Measurements from ENCODE around the gene MEMO1.
"Not testable (repeated sequence)": the region's sequence is repeated elsewhere in the genome, so short reads cannot be mapped to it uniquely, and the experiment has no call there.

MEMO1 gene

DNA sequence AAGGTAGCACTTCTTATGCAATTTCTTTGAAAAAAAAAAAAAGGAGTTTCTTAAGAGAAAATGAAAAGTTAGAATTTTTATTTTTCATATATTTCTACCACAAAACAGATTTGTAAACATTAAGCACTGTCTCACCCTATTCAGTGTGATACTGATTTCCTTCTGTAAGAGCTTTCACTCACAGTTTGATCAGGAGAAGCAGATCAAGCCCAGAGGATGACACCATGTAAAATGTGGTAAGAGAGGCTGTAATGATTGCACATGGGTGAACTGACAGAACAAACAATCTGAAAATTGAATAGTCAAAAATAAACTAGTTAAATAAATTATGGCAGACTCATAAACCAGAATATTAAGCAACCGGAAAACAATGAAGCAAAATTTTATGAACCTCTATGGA, 54.5 kb downstream of the MEMO1 start:
- no peak for DNase-seq

DNA sequence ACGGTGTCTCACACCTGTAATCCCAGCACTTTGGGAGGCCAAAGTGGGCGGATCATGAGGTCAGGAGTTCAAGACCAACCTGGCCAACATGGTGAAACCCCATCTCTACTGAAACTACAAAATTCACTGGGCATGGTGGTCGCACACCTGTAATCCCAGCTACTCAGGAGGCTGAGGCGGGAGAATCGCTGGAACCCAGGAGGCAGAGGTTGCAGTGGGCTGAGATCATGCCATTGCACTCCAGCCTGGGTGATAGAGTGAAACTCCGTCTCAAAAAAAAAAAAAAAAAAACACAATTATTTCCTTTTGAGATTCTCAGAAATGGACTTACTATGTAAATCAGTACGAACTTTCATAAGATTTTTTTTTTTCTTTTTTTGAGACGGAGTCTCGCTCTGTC, 57.7 kb downstream of the MEMO1 start:
- not testable (repeated sequence) for DNase-seq

DNA sequence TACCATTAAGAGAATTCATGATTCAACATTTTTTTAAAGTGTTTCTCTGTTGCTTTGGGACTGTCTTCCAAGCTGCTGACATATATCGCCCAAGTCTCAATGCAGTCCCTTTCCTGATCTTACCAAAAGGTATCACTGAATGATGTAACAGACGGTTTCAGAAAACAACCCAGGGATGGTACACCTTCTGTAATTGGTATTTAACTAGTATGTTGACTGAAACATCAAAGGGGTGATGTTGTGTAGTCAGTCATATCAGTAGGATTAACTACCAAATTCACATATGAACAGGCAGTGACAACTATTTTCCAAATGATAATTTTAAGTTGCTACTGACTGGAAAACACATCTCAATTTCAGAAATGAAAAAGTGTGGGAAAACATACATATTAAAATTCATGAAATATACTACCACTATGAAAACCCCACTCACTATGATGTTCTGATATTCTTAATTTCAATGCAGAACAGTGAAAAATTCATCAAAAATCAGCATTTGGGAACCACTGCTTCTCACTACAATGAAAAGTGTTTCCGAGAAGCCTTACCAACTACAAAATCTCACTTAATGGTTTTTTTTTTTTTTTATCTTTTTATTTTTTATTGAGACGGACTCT, 59.8 kb downstream of the MEMO1 start:
- DNase-seq = no peak

DNA sequence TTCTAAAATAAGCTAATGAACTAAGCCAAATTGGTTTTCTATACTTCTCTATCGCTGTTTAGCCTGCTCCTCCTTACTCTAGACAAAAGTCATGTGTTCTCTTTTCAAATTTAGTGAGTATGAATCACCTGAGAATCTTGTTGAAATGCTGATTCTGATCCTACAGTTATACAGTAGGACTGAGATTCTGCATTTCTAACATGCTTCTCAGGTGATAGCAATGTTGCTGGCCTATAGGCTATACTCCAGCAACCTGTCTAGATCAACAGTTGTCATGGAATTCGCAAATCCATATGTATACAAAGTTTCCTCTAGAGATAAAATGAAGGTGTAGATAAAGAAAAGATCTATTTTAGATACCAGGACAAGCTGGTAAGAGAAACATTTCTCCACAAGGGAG, 62.9 kb downstream of the MEMO1 start:
- no peak for DNase-seq

DNA sequence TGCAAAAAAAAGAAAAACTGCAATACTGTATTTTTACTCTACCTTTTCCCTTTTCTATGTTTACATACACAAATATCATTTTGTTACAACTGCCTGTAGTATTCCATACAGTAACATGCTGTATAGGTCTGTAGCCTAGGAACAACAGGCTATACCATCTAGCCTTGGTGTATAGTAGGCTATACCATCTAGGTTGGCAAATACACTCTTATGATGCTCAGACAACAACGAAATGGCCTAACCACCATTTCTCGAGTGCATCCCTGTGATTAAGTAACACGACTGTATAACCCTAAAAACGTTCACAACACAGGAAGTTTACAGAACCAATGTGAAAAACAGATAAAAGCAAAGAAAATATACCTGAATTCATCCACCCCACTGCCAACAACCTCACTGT, 64.0 kb downstream of the MEMO1 start:
- DNase-seq = no peak

DNA sequence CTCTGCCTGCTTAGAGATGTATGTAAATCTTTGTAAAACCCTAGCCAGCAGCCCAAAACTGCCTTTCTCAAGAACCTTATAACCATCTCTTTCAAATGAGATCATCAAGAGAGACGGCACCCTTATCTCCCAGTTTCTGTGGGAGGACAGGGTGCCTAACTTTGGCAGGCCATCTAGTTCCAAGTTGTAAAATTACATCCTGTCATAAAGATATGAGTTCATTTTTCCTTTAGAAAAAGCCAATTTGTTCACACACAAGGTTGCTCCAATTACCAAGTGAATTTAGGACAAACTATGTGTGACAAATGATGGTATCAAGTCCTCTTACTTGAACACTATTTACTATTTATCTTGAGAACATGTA, 65.3 kb downstream of the MEMO1 start:
- no peak for DNase-seq

DNA sequence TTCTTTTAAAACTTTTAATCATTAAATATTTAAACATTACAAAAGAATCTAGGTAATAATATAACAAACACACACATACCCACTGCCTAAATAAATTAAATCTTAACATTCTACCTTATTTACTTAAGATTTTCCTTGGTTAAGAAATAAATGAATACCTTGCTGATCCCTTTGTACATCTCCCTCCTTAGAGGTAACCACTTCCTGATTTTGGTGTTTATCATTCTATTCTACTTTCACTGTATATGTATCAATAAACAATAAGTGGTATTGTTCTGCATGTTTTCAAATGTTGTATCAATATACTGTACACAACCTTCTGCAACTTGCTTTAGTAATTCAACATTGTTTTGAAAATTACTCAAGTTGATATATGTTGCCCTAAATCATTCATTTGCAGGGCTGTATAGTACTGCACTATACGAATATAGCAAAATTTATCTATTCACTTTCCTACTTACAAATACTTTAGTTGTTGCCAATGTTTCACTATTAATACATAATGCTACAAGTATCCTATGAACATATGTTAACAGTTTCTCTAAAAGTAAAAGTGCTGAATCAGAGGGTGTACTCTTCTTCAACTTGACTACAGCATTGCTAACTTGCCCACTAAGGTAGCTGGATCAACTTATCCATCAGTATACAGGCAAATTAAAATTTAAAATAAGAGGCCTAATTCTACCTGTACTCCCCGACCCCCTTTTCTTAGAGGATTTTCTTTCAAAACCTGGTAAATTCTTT, 65.8 kb downstream of the MEMO1 start:
- DNase-seq = no peak

DNA sequence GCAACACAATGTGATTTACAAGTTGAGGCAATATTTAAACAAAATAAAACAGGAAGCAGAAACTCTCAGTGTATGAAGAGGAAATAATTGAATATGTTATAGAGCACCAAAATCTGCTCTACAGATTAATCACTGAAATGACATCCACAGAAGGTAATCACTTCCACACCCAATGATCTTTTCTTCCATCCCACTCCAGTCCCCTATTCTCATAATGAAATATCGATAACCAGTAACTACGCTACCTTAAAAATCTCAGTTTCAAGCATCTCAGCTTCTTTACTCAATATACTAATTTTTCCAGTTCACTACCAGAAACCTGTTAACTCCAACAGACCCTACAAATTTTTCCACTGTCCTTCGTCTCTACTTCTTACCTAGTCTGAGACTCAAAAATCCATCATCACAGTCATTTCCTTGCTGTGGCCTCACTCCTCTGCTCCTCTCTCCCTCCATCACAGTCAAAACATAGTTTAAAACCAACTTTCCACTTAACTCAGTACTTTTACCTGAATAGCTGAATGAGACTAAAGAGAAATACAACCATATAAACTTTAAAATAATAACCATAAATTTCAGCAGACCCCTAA, 67.1 kb downstream of the MEMO1 start:
- DNase-seq = no peak

DNA sequence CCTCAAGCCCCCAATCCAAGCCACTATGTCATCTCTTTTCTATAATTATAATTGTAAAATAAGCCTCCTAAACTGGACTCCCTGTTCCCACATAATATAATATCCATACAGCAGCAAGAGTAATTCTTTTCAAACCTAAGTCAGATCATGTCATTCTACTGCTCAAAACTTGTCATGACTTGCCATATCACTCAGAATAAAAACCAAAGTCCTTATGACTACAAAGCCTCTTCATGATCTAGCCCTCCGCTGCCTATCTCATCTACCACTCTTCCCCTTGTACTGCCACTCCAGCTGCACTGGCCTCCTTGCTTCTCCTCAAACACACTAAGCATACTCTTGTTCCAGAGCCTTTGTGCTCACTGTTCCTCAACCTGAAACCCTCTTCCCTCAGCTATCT, 69.9 kb downstream of the MEMO1 start:
- DNase-seq = no peak

DNA sequence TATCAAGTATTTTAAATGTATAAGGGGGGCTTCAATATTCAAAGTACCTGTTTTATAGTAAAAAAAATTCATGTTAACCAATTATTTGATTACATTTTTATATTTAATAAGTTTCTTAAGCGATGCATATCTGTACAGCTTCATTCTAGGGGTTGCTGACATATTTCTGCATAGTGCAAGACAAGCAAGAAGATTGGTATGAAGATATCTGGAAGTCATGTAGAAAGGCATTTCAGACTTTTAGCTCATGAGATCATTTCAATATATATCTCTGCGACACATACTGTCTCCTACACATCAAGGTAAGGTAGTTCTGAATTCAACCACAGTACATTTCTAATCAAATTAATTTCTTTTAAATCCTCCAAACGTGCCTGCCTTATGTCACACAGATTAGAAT, 73.1 kb downstream of the MEMO1 start:
- DNase-seq = no peak

DNA sequence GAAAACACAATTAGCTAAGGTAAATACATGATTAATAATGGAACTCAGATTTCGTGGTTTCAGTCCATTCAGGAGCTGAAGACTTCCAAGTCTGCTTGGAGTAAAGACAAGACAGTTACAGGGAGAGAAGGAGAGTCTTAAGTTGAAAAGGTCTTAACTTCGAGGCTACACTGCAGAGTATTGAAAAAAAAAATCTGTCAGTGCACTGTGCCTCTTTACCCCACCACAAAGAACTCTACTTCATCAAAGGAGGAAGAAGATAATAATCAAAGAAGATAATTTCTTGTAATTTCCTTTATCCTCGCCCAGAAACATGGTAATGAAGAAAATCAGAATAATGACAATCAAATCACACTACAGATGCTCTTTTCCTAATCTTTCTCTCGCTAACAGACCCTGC, 75.4 kb downstream of the MEMO1 start:
- peak; percentile 2 for DNase-seq

DNA sequence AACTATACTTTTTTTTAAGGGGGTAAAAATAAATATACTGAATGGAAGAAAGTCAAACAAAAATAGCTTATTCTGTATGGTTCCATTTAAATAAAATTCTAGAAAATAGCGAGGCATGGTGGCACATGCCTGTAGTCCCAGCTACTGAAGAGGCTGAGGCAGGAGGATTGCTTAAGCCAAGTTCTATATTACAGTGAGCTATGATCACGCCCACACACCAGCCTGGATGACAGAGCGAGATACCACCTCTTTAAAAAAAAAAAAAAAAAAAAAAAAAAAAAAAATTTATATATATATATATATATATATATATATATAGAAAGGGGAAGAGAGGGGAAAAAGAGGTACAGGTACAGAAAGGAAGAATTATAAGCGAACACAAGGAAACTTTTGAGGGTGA, 77.7 kb downstream of the MEMO1 start:
- no peak for DNase-seq

DNA sequence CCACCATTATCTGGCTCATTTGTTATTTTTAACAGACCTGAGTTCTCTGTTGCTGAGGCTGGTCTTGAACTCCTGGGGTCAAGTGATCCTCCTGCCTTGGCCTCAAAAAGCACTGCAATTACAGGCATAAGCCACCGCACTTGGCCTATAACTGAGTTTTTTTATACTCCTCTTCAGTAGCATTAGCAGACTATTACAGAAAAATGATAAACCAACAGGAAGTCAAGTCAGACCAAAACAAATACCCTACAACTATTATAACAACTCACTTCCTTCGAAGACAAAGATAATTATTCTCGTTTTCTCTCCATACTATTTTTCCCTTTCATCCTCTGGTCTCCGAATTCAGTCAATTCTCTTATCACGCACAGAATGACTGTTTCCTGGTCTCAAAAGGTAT, 78.2 kb downstream of the MEMO1 start:
- DNase-seq = no peak

DNA sequence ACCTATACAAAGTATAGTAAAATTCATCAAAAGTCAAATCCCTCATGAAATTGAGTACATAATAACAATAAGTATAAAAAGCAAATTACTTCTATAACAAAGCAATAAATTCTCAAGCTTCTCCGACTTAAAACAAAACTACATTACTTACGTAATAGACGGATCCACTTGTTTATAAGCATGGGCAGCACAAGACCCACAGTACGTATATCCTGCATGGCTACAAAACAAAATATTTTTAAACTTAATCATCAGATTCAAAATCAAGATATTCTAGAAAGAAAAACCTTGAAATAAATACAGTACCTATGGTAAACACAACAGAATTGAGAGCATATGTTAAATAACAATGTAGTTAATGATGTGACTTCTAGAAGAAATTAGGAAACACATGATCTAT, 78.9 kb downstream of the MEMO1 start:
- DNase-seq = no peak

DNA sequence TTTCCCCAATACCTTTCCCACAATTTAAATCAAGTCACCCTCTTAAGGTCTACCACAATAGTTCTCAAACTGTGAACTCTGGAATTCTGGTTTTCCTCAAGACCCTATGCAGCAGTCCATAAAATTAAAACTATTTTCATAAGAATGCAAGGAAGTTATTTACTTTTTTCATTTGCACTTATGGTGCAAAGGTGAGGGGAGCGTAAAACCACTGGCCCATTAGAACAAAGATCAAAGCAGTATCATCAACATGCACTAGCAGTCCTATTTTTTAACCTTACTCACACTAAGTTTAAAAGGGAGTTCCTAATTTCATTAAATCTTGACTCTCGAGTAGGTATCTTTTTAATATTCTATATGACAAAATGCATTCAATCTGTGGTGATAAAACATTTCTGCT, 85.3 kb downstream of the MEMO1 start:
- no peak for DNase-seq

DNA sequence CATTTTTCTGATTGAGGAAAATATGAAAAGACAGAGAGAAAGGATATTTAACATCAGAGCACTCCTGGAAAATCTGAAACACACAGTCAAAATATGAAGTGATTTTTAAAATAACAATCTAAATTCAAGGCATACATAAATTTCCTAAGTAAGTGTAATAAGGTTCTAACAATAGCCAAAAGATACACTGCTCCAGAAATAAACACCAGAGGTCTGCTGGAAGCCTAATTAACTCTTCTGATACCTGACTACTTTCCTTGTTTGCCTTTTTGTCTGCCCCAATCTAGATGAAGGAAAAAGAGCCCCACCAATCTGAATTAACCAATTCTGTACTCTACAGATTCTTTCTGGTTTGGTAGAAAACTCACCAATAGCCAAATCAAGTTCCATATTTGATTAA, 87.1 kb downstream of the MEMO1 start:
- no peak for DNase-seq

DNA sequence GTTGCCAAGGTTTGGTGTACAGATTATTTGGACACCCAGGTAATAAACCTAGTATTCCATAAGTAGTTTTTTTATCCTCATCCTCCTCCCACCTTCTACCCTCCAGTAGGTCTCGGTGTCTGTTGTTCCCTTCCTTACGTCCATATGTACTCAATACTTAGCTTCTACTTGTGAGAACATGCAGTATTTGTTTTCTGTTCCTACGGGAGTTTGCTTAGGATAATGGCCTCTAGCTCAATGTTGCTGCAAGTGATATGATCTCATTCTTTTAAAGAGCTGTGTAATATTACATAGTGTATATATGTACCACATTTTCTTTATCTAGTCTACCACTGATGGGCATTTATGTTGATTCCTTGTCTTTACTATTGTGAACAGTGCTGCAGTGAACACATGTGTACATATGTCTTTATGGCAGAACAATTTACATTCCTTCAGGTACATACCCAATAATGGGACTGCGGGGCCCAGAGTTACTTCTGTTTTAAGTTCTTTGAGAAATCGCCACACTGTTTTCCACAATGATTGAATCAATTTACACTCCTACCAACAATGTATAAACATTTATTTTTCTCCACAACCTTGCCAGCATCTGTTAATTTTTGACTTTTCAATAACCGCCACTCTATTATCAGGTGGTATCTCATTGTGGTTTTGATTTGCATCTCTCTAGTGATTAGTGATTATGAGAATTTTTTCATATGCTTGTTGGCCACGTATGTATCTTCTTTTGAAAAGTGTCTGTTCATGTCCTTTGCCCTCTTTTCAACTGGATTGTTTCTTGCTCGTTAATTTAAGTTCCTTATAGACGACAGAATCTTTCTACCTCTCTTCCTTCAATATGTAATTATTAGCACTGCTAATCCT, 88.0 kb downstream of the MEMO1 start:
- DNase-seq = no peak

DNA sequence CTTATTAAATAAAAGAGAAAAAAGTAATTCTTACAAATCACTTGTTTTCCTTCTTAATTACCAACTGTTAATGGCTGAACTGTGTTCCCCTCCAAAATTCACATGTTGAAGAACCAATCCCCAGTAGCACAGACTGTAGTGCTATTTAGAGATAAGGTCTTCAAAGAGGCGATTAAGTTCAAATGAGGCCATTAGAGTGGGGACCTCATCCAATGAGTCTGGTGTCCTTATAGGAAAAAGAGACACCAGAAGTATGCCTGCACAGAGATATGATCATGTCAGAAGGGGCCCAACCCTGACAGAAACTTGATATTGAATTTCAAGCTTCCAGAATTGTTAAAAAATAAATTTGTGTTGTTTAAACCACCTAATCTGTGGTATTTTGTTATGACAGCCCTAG, 89.8 kb downstream of the MEMO1 start:
- no peak for DNase-seq

DNA sequence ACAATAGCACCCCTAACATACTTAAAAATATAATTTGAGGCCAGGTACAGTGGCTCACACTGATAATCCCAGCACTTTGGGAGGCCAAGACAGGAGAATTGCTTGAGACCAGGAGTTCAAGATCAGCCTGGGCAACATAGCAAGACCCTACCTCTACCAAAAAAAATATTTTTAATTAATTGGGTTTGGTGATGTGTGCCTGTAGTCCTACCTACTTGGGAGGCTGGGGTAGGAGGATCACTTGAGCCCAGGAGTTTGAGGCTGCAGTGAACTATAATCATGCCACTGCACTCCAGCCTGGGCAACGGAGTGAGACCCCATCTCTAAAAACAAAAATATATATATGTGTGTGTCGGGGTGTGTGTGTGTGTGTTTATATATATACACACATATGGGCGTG, 91.3 kb downstream of the MEMO1 start:
- no peak for DNase-seq

DNA sequence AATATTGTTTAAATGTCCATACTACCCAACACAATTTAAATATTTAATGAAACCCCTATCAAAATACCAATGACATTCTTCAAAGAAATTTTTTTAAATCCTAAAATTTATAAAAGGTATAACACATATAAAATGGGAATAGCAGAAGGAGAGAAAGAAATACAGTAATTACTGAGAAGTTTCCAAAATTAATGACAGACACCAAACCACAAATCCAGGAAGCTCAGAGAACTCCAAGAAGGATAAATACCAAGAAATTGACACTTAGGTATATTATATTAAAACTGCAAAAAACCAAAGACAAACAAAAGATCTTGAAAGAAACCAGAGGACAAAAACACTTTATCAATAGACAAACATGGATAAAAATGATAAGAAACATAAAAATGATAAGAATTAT, 101.1 kb downstream of the MEMO1 start:
- no peak for DNase-seq

DNA sequence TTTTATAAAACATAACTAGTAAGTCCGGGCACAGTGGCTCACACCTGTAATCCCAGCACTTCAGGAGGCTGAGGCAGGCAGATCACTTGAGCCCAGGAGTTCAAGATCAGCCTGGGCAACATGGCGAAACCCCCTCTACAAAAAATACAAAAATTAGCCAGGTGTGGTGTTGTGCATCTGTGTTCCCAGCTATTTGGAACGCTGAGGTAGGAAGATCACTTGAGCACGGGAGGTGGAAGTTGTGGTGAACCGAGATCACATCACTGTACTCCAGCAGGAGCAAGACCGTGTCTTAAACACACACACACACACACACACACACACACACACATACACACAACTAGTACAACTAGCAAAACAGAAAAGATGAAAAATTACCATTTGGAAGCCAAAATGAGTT, 103.3 kb downstream of the MEMO1 start:
- DNase-seq = not testable (repeated sequence)

DNA sequence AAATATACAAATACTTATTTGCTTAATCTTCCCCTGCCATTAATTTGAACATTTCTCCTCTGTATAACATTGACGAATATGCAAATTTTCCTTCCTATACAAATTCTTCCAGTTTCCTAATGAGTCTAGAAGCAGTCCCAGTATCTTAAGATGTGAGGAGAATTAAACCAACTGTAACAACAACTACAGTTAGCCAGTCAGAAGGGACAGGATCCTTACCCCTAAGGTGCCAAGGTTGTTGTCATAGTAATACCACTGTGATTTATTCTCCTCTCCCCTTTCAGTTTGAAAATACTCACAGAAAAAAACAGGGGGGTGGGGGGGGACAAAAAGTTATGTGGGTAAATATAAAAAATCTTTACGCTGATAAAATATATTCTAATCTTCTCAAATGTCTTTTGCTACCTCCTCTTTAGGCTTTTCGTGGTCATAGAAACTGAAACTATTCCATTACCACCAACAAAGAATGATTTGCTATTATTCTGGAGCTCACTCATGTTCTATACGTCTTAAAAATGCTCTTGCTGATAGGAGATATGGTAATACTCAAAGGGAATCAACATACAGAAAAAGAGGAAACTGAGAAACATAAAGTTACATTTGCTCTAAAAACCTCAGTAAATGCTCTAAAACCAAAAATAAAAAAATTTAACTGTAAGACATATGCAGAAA, 107.6 kb downstream of the MEMO1 start:
- DNase-seq = no peak

DNA sequence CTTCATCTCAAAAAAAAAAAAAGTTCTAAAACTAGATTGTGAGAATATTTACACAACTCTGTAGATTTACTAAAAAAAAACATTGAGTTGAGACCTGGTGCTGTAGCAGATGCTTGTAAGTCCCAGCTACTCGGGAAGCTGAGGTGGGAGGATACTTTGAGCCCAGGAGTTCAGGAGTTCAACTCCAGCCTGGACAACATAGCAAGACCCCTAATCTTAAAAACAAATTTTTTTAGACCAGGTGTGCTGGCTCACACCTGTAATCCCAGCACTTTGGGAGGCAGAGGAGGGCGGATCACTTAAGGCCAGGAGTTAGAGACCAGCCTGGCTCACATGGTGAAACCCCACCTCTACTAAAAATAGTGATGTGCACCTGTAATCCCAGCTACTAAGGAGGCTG, 108.9 kb downstream of the MEMO1 start:
- no peak for DNase-seq

Data from central memory CD4-positive, alpha-beta T cell (primary cell).